KOPT-K1 (cell line): ENCODE data around the gene ADAMTS15.

Source experiments
- H3K27ac ChIP-seq: fragments of 200-600 bp; sonication (generic); 2 replicates; pipeline ENCODE4 v1.5.1; 2016; ENCODE audit warnings: antibody characterized with exemption, mild to moderate bottlenecking, low read depth, low read length; ENCODE audit not compliant: poor library complexity, severe bottlenecking
- H3K36me3 ChIP-seq: fragments of 200-600 bp; sonication (generic); 2 replicates; pipeline ENCODE4 v1.5.1; 2017; ENCODE audit warnings: antibody characterized with exemption, mild to moderate bottlenecking, low read length, moderate library complexity; ENCODE audit not compliant: insufficient read depth
- H3K9me3 ChIP-seq: fragments of 200-600 bp; sonication (generic); 2 replicates; pipeline ENCODE4 v1.5.1; 2017; ENCODE audit warnings: antibody characterized with exemption, low read length, mild to moderate bottlenecking; ENCODE audit not compliant: insufficient read depth, poor library complexity, severe bottlenecking

ADAMTS15 gene

GRCh38 chr11:130514316-130514715 is 65.9 kb downstream of the ADAMTS15 start:
- H3K9me3 ChIP-seq, result no peaks in the 10 kb centered on the region
- no peaks in the 10 kb centered on the region for H3K36me3 ChIP-seq
- H3K27ac ChIP-seq, result no peak overlapping the region

GRCh38 chr11:130514851-130515250 is 66.4 kb downstream of the ADAMTS15 start:
- Histone ChIP-seq H3K27ac (no peak overlapping the region), H3K9me3 (no peaks in the 10 kb centered on the region), H3K36me3 (no peaks in the 10 kb centered on the region)

GRCh38 chr11:130515829-130516553 is 67.5 kb downstream of the ADAMTS15 start:
- H3K36me3 ChIP-seq, result no peaks in the 10 kb centered on the region
- H3K27ac ChIP-seq, result no peak overlapping the region
- H3K9me3 ChIP-seq, result no peaks in the 10 kb centered on the region

GRCh38 chr11:130516554-130517505 is 68.4 kb downstream of the ADAMTS15 start:
- no peak overlapping the region for H3K27ac ChIP-seq
- no peaks in the 10 kb centered on the region for H3K9me3 ChIP-seq
- H3K36me3 ChIP-seq, result no peaks in the 10 kb centered on the region

GRCh38 chr11:130518164-130518680 is 69.8 kb downstream of the ADAMTS15 start:
- no peaks in the 10 kb centered on the region for H3K36me3 ChIP-seq
- no peaks in the 10 kb centered on the region for H3K9me3 ChIP-seq
- H3K27ac ChIP-seq, result no peak overlapping the region

- H3K36me3 ChIP-seq, result no peaks in the 10 kb centered on the region
- no peaks in the 10 kb centered on the region for H3K9me3 ChIP-seq
- H3K27ac ChIP-seq, result no peak overlapping the region
These were observed 70.9 kb downstream of the ADAMTS15 start for GRCh38 chr11:130519128-130519932.

- H3K36me3 ChIP-seq, result no peaks in the 10 kb centered on the region
- no peak overlapping the region for H3K27ac ChIP-seq
- H3K9me3 ChIP-seq, result no peaks in the 10 kb centered on the region
These were observed 71.8 kb downstream of the ADAMTS15 start for GRCh38 chr11:130520271-130520671.

- H3K36me3 ChIP-seq, result no peaks in the 10 kb centered on the region
- H3K9me3 ChIP-seq, result no peaks in the 10 kb centered on the region
- no peak overlapping the region for H3K27ac ChIP-seq
These were observed 74.0 kb downstream of the ADAMTS15 start for GRCh38 chr11:130522284-130522961.

GRCh38 chr11:130523166-130523565 is 74.7 kb downstream of the ADAMTS15 start:
- Histone ChIP-seq H3K27ac (no peak overlapping the region), H3K36me3 (no peaks in the 10 kb centered on the region), H3K9me3 (no peaks in the 10 kb centered on the region)

- Histone ChIP-seq H3K9me3 (no peaks in the 10 kb centered on the region), H3K36me3 (no peaks in the 10 kb centered on the region), H3K27ac (no peak overlapping the region)
These were observed 75.2 kb downstream of the ADAMTS15 start for GRCh38 chr11:130523609-130524008.

GRCh38 chr11:130524132-130524790 is 75.8 kb downstream of the ADAMTS15 start:
- Histone ChIP-seq H3K36me3 (no peaks in the 10 kb centered on the region), H3K27ac (no peak overlapping the region), H3K9me3 (no peaks in the 10 kb centered on the region)

GRCh38 chr11:130525307-130525706 is 76.9 kb downstream of the ADAMTS15 start:
- no peak overlapping the region for H3K27ac ChIP-seq
- no peaks in the 10 kb centered on the region for H3K36me3 ChIP-seq
- no peaks in the 10 kb centered on the region for H3K9me3 ChIP-seq
